GM19035 (cell line): ENCODE results near the gene IL32.
"Not testable (repeated sequence)": the region's sequence is repeated elsewhere in the genome, so short reads cannot be mapped to it uniquely, and the experiment has no call there.

Experiments used
- ATAC-seq: cut with Tn5 transposase; IDR thresholded peaks from one replicate; pipeline ENCODE4 v1.9.1; 2021; ENCODE audit not compliant: unreplicated experiment

The IL32 gene

DNA sequence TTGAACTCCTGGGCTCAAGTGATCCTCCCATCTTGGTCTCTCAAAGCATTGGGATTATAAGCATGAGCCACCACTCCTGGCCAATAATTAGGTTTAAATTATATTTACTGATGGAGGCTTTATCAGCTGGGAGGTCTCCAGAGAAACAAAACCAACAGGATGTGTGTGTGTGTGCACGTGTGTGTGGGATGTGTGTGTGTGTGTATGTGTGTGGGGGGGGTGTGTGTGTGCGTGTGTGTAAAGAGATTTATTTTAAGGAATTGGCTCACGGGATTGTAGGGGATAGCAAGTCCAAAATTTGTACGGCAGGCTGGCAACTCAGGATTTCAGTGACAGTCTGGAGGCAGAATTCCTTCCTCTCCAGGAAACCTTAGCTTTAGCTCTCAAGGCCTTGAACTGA, 14.4 kb upstream of the IL32 start:
- no peak for ATAC-seq

DNA sequence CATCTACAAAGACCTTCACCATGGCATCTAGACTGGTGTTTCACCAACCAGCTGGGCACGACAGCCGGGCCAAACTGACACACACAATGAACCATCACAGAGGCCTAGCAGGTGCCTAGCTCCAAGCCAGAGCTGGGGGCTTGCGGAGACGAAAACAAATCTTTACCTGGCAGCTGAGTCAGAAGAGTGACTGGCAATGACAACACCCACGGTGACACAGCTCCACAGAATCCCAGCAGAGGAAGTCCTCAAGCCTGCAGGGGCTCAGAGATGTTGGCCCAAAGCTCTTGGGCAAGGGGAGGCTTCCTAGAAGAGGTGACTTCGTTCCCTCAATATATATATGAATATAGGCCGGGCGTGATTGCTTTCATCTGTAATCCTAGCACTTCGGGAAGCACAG, 13.9 kb upstream of the IL32 start:
- ATAC-seq: no peak

GRCh38 chr16:3052571-3053329, 12.7 kb upstream of the IL32 start:
- ATAC-seq: not testable (repeated sequence)

DNA sequence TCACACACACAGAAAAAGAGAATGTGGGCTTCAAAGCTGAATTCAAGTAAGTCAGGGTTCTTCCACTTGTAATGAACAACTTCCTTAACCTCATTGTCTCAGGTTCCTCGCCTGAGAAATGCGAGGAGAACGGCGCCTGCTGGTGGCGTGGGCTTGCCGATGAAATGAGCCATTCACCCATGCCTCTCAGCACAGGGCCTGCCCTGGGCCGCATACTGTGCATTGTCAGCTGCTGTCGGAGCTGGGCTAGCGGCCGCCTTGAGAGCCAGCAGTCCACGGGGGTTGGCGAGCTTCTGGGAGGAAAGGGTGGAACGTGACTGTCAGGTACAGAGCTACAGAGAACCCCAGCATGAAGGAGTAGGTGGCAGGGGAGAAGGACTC, 12.1 kb upstream of the IL32 start:
- not testable (repeated sequence) for ATAC-seq

DNA sequence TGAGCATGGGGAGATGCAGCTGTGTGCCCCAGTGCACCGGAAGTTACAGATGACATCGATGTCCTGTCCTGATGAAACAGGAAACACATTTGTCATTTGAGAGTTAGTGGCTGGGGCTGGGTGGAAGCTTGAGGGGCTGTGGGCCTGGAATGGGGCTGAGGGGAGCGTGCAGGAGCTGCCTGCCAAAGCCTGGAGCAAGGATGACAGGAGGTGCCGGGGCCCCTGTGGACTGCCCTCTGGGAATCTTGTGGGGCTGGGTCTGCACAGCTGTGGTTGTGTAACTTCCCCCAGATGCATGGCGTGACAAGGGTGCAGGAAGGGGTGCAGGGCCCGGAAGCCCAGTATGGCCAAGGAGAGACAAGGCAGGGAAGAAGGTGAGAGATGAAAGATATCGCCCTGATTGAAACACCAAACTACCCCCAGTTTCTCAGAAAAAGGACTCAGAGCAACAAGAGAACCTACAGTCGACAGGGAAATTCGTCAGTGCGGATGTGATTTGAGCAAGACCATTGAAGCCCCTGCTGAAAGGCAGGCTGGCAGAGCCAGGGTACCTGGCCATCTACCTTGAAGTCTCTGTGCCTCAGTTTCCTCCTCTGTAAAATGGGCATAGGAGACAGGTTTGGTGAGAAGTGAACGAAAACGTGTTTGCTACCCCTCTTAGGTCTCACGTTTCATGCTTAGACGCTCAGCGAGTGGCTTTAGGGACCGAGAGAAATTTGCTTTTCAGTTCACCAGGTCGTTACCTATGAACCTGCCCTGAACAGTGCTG, 10.3 kb upstream of the IL32 start:
- ATAC-seq: no peak

- not testable (repeated sequence) for ATAC-seq
Measured at GRCh38 chr16:3055734-3056115, 9.7 kb upstream of the IL32 start.

DNA sequence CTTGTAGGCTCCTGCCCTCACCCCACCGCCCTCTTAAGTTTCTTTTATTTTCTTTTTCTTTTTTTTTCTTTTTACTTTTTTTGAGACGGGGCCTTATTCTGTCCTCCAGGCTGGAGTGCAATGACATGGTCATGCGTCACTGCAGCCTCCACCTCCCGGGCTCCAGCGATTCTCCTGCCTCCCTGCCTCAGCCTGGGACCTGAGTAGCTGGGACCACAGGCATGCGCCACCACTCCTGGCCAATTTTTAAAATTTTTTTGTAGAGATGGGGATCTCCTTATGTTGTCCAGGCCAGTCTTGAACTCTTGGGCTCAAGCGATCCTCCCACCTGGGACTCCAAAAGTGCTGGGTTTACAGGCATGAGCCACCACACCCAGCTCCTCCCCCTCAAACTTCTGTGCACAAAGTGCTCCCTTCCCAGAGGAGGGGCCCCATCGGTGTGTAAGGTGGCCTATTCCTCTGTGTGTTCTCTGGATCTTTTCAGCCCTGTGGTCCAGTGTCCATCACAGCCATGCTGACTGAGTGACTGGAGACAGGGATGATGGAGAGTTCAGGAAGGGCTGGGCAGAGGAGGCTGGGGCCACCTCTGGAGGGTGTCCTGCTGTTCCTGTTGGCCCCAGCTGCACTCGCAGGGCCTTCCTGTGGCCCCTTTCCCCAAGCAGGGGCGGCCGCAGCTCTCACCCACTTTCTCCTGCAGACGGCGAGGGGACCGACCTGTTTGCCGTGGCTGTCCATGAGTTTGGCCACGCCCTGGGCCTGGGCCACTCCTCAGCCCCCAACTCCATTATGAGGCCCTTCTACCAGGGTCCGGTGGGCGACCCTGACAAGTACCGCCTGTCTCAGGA, 8.9 kb upstream of the IL32 start:
- ATAC-seq: no peak

GRCh38 chr16:3057181-3058138, 8.0 kb upstream of the IL32 start:
- ATAC-seq: no peak

- ATAC-seq: peak; percentile 23
Measured at GRCh38 chr16:3058139-3059030, 7.1 kb upstream of the IL32 start.

- peak; percentile 80 for ATAC-seq
Measured at GRCh38 chr16:3059041-3059722, 6.3 kb upstream of the IL32 start.

- no peak for ATAC-seq
Measured at GRCh38 chr16:3059723-3060242, 5.7 kb upstream of the IL32 start.

GRCh38 chr16:3060339-3061127, 4.9 kb upstream of the IL32 start:
- ATAC-seq: no peak

DNA sequence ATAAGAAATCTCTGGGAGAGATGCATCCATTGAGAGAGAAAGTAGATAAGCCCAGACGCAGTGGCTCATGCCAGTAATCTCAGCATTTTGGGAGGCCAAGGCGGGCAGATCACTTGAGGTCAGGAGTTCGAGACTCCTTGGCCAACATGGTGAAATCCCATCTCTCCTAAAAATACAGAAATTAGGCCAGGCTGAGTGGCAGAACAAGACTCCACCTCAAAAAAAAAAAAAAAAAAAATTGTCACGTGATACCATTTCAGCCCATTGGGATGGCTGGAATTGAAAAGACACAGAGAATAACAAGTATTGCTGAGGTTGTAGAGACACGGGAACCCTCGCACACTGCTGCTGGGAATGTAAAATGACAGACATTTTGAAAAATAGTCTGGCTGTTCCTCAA, 2.9 kb upstream of the IL32 start:
- no peak for ATAC-seq

- no peak for ATAC-seq
Measured at GRCh38 chr16:3063625-3064386, 1.6 kb upstream of the IL32 start.

- ATAC-seq: no peak
Measured at GRCh38 chr16:3065742-3066439, 451 bp downstream of the IL32 start.

DNA sequence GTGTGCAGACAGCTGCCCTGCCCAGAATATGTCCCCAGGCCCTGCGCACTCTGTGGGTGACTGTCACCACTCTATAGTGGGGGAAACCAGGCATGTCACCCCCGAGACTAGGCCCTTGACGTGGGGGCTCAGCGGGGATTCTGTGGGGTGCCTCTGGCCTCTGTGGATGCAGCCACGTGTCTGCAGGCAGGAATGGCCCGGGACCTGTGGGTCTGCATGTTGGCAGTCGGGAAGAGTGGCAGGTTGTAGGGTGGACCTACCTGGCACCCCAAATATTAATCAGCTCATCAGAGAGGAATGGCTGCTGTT, 954 bp downstream of the IL32 start:
- ATAC-seq: no peak

GRCh38 chr16:3068487-3068886, 3.0 kb downstream of the IL32 start:
- ATAC-seq: no peak
